HepG2 (cell line): ENCODE measurements around the gene P2RX7. TPM values are rescaled to one million over a fixed set of nuclear protein-coding genes. Genes with fewer than 3 reads are reported as not detected.

Experiments
- ATAC-seq: fragments of 200-7000 bp; cut with Tn5 transposase; 3 replicates; pipeline ENCODE4 v1.9.1; 2020; ENCODE audit warnings: mild to moderate bottlenecking, moderate library complexity
- BruUV-seq: library from RNA; stranded (reverse); fragments of 400-500 nt; replicated peaks from 2 replicates; lab custom pipeline; 2021; lab: Mats Ljungman, UMichigan
- CTCF ChIA-PET: fragments of 300-600 bp; formaldehyde crosslinking; extraction: SDS; loops from one replicate; lab custom pipeline; 2021; ENCODE audit warnings: low total read pairs, inconsistent platforms, low intra/inter-chr PET ratio; lab: Yijun Ruan, JAX
- POLR2A ChIA-PET: fragments of 350-600 bp; sonication (Branson Sonifier 250); formaldehyde crosslinking; loops from one replicate; lab custom pipeline; 2020; ENCODE audit warnings: antibody characterized with exemption, inconsistent platforms; lab: Yijun Ruan, JAX
- DNase-seq: peaks from one replicate; pipeline ENCODE4 v3.0.0-alpha.2; 2015; ENCODE audit warnings: low spot score
- FAIRE-seq: peaks from 3 replicates; lab custom pipeline; 2011; peaks lifted over from hg19 to GRCh38; lab: Jason Lieb, UNC
- H2AFZ ChIP-seq: one replicate; pipeline ENCODE4 v1.6.1; 2011; ENCODE audit warnings: low read length, inconsistent platforms
- H3K27ac ChIP-seq: fragments of 300-600 bp; 3 replicates; pipeline ENCODE4 v1.8.0; 2011; ENCODE audit warnings: mixed run types, mild to moderate bottlenecking, mixed read lengths, low read length, inconsistent platforms; ENCODE audit not compliant: insufficient read depth; ENCODE audit errors: extremely low read length
- H3K27me3 ChIP-seq, 2 experiments: fragments of 200-600 bp in 1 of 2; 2 replicates in 1 of 2; 3 replicates in 1 of 2; pipeline versions ENCODE4 v1.6.0 to v1.8.0; 2011; ENCODE audit warnings: low read length in 2 of 2, mild to moderate bottlenecking in 2 of 2, moderate library complexity in 2 of 2, inconsistent platforms in 1 of 2; ENCODE audit not compliant: insufficient read depth in 2 of 2, control insufficient read depth in 1 of 2
- H3K36me3 ChIP-seq, 2 experiments: fragments of 200-600 bp in 1 of 2; replicated peaks in 1 of 2; 2 replicates in 1 of 2; 3 replicates in 1 of 2; pipeline versions ENCODE4 v1.5.1 to v1.8.0; 2011; ENCODE audit warnings: low read length in 2 of 2, inconsistent platforms in 1 of 2; ENCODE audit not compliant: insufficient read depth in 2 of 2, control insufficient read depth in 1 of 2
- H3K4me1 ChIP-seq: 2 replicates; pipeline ENCODE4 v1.5.1; 2012; ENCODE audit warnings: low read length, inconsistent platforms; ENCODE audit not compliant: insufficient read depth
- H3K4me2 ChIP-seq: 2 replicates; pipeline ENCODE4 v1.6.0; 2011; ENCODE audit warnings: low read depth, low read length, inconsistent platforms
- H3K4me3 ChIP-seq, 3 experiments: fragments of 200-600 bp in 1 of 3; sonication (generic), shearing (Covaris generic) in 1 of 3; replicated peaks in 1 of 3; 2 replicates each; pipeline ENCODE4 v1.5.1; 2011 to 2016; ENCODE audit warnings: low read length in 3 of 3, inconsistent platforms in 2 of 3, low read depth in 2 of 3, mild to moderate bottlenecking in 2 of 3, control low read depth in 1 of 3, mixed read lengths in 1 of 3; ENCODE audit not compliant: insufficient read depth in 1 of 3
- H3K79me2 ChIP-seq: one replicate; pipeline ENCODE4 v1.6.1; 2011; ENCODE audit warnings: low read length, inconsistent platforms; ENCODE audit not compliant: insufficient read depth
- H3K9ac ChIP-seq: 2 replicates; pipeline ENCODE4 v1.6.0; 2011; ENCODE audit warnings: mild to moderate bottlenecking, low read depth, low read length, inconsistent platforms; ENCODE audit not compliant: insufficient read depth
- H3K9me3 ChIP-seq: 2 replicates; pipeline ENCODE4 v1.5.1; 2012; ENCODE audit warnings: mild to moderate bottlenecking, low read length
- H4K20me1 ChIP-seq: 2 replicates; pipeline ENCODE4 v1.6.0; 2011; ENCODE audit warnings: inconsistent platforms, mild to moderate bottlenecking, low read length, moderate library complexity; ENCODE audit not compliant: insufficient read depth
- BCL3 ChIP-seq: sonication (generic); formaldehyde crosslinking; IDR thresholded peaks from 2 replicates; pipeline ENCODE4 v1.5.1; 2020; ENCODE audit warnings: mild to moderate bottlenecking, missing genetic modification reagents, moderate library complexity
- ELK4 ChIP-seq: sonication (generic); formaldehyde crosslinking; IDR thresholded peaks from 2 replicates; pipeline ENCODE4 v1.9.0; 2021; ENCODE audit warnings: missing genetic modification reagents, borderline replicate concordance
- HDAC1 ChIP-seq: sonication (generic); formaldehyde crosslinking; IDR thresholded peaks from 2 replicates; pipeline ENCODE4 v1.5.1; 2020; ENCODE audit warnings: mild to moderate bottlenecking, missing genetic modification reagents
- HNF1A ChIP-seq, 2 experiments: sonication (generic) in 1 of 2; formaldehyde crosslinking in 1 of 2; IDR thresholded peaks; 2 replicates each; pipeline versions ENCODE4 v1.4.0 to v1.6.1; 2016 to 2020; ENCODE audit warnings: borderline replicate concordance in 1 of 2, low read depth in 1 of 2, mild to moderate bottlenecking in 1 of 2, missing genetic modification reagents in 1 of 2
- HNRNPK ChIP-seq: fragments of 200-400 bp; formaldehyde crosslinking; IDR thresholded peaks from 2 replicates; pipeline ENCODE4 v1.6.1; 2018; ENCODE audit warnings: low read length, low read depth, moderate library complexity, mild to moderate bottlenecking; ENCODE audit not compliant: poor library complexity, severe bottlenecking
- NONO ChIP-seq, 2 experiments: fragments of 450-650 bp in 1 of 2; sonication (generic) in 1 of 2; formaldehyde crosslinking in 1 of 2; IDR thresholded peaks in 1 of 2; conservative IDR thresholded peaks in 1 of 2; 2 replicates each; pipeline versions ENCODE4 v1.6.1 to v1.8.0; 2017 to 2022; ENCODE audit warnings: mild to moderate bottlenecking in 1 of 2, missing genetic modification reagents in 1 of 2, moderate library complexity in 1 of 2
- NR2F6 ChIP-seq, 2 experiments: IDR thresholded peaks; 2 replicates each; pipeline ENCODE4 v1.6.1; 2016; ENCODE audit warnings: antibody characterized with exemption in 1 of 2, mild to moderate bottlenecking in 1 of 2
- PCBP1 ChIP-seq: fragments of 200-400 bp; formaldehyde crosslinking; IDR thresholded peaks from 2 replicates; pipeline ENCODE4 v1.6.1; 2017; ENCODE audit warnings: mild to moderate bottlenecking, low read depth, low read length, borderline replicate concordance
- TEF ChIP-seq: sonication (generic); formaldehyde crosslinking; IDR thresholded peaks from 2 replicates; pipeline ENCODE4 v1.5.0; 2020; ENCODE audit warnings: missing genetic modification reagents
- ZNF639 ChIP-seq: conservative IDR thresholded peaks from 2 replicates; pipeline ENCODE4 v1.6.1; 2018; ENCODE audit warnings: missing genetic modification reagents
- WGBS: methylation state at CpG from one replicate; pipeline ENCODE4 v1.1.6; 2017; ENCODE audit warnings: low lambda C conversion rate; 5-methylcytosine and 5-hydroxymethylcytosine counted together
- in situ Hi-C: cut with HindIII; loops from 2 replicates; pipeline ENCODE4 v1.10.0; 2017; ENCODE audit warnings: low pct_unique_long_range_greater_than_20kb; ENCODE audit not compliant: extremely low pct_ligation_motif_present
- intact Hi-C: fragments of 100-400 bp; cut with micrococcal nuclease; formaldehyde crosslinking; loops from one replicate; pipeline ENCODE4 v1.10.0; 2022; ENCODE audit not compliant: unreplicated experiment
- polyA plus RNA-seq, 8 experiments: library from polyadenylated mRNA; depleted of rRNA in 3 of 8; stranded (reverse) in 7 of 8; unstranded in 1 of 8; fragments of >200 nt; fragmentation: Illumina TruSeq in 4 of 8; extraction: Trizol in 4 of 8; gene quantifications; 2 replicates each; pipeline versions ENCODE4 v1.2.1 to v1.2.3, GENCODE V29; 2011 to 2016; ENCODE audit warnings: low read depth in 4 of 8, missing spikeins in 1 of 8, mixed read lengths in 1 of 8; ENCODE audit not compliant: insufficient read depth in 1 of 8
- total RNA-seq, 5 experiments: library from RNA; depleted of rRNA; stranded (reverse); fragments of >200 nt; fragmentation: Illumina TruSeq; extraction: Trizol; gene quantifications; 2 replicates each; pipeline ENCODE4 v1.2.3, GENCODE V29; 2016; ENCODE audit warnings: low read depth in 1 of 5

P2RX7 gene
- total and polyA plus RNA-seq, 2 of the 13 experiments (the other 11 are each of a cell fraction or from before 2014, with no cell fraction given), result 0.13 to 0.73 TPM

GRCh38 chr12:121114806-121115205 lies 17.9 kb upstream of the P2RX7 start (continued):
- no peak for TF ChIP-seq HDAC1 (CRISPR knock-in tag)
- TF ChIP-seq ELK4 (CRISPR knock-in tag), result no peak

- Histone ChIP-seq H3K79me2 (no peaks in the 10 kb centered on the region), H3K4me1 (peaks cover 22% of the 10 kb centered on the region), H3K4me2 (no peak overlapping the region), H3K27me3 (no peaks in the 10 kb centered on the region), H3K36me3 (no peaks in the 10 kb centered on the region), H3K9me3 (no peaks in the 10 kb centered on the region), H3K9ac (no peak overlapping the region), H4K20me1 (no peaks in the 10 kb centered on the region), H2AFZ (no peak overlapping the region), H3K27ac (no peak overlapping the region), H3K4me3 (no peak overlapping the region)
- in situ Hi-C loops (no loop called here), intact Hi-C loops (loop anchor here (10.0 kb wide), 1 partner anchor 99 kb away; the partner anchor contains the start of gene P2RX4)
- ChIA-PET POLR2A (no interaction called here), CTCF (no interaction called here)
- WGBS, result 55% methylated on average over 4 of the region's 4 CpGs
- ATAC-seq (no peak), FAIRE-seq (no peak), DNase-seq (no peak)
- no TSS peak for BruUV-seq
- TF ChIP-seq BCL3 (CRISPR knock-in tag), result no peak
- no peak for TF ChIP-seq TEF (CRISPR knock-in tag)
- no peak for TF ChIP-seq NONO (IDR thresholded peaks at IDR 0.05)
- TF ChIP-seq NONO (CRISPR knock-in tag; conservative IDR thresholded peaks at IDR 0.05), result no peak
- no peak for TF ChIP-seq HNF1A (IDR thresholded peaks at IDR 0.05; ENCODE audit: low read depth)
- TF ChIP-seq HNF1A (CRISPR knock-in tag; IDR thresholded peaks at IDR 0.05; ENCODE audit: borderline replicate concordance), result no peak
- no peak for TF ChIP-seq ZNF639 (CRISPR knock-in tag)
- no peak for TF ChIP-seq NR2F6 (IDR thresholded peaks at IDR 0.05)
- TF ChIP-seq NR2F6 (CRISPR knock-in tag; IDR thresholded peaks at IDR 0.05), result no peak
- TF ChIP-seq HNRNPK, result no peak
- no peak for TF ChIP-seq PCBP1
These were observed 17.1 kb upstream of the P2RX7 start for GRCh38 chr12:121115530-121115929.
